Measurements from ENCODE around the gene CFAP206. TPM values are rescaled to one million over a fixed set of nuclear protein-coding genes. Genes with fewer than 3 reads are reported as not detected.

The CFAP206 gene
- total and polyA plus RNA-seq, 2 experiments from 2014 or later, result not detected

DNA sequence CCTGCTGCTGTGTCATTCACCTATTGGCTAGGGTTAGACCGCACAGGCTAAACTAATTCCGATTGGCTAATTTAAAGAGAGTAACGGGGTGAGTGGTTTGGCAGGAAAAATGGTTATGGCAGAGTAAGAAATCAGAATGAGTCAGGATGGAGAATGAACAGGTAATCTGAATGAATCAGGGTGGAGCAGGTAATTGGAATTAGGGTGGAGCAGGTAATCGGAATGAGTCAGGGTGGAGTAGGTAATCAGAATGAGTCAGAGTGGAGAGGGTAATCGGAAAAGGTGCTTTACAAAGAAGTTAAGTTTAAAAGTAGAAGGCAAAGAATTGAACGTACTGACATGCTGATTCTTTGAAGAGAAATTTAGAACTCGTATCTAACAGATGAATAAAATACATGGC is 76.7 kb downstream of the CFAP206 start:
- peaks cover 16% of the 10 kb centered on the region for H3K4me1 Mint-ChIP-seq
- Histone ChIP-seq H3K27ac (ENCODE audit: low read depth) (no peak overlapping the region), H3K79me2 (replicated peaks; ENCODE audit: insufficient read depth) (no peaks in the 10 kb centered on the region), H3K4me2 (no peak overlapping the region), H3F3A (replicated peaks; ENCODE audit: low read depth) (no peaks in the 10 kb centered on the region), H4K20me1 (replicated peaks; ENCODE audit: insufficient read depth) (no peaks in the 10 kb centered on the region), H3K4me3 (no peak overlapping the region), H2AFZ (no peak overlapping the region), H3K4me1 (ENCODE audit: insufficient read depth) (no peaks in the 10 kb centered on the region), H3K9me2 (ENCODE audit: insufficient read depth) (no peaks in the 10 kb centered on the region), H3K27me3 (ENCODE audit: insufficient read depth) (no peaks in the 10 kb centered on the region), H3K36me3 (ENCODE audit: insufficient read depth) (no peaks in the 10 kb centered on the region)
- TF ChIP-seq, protein P1, sequence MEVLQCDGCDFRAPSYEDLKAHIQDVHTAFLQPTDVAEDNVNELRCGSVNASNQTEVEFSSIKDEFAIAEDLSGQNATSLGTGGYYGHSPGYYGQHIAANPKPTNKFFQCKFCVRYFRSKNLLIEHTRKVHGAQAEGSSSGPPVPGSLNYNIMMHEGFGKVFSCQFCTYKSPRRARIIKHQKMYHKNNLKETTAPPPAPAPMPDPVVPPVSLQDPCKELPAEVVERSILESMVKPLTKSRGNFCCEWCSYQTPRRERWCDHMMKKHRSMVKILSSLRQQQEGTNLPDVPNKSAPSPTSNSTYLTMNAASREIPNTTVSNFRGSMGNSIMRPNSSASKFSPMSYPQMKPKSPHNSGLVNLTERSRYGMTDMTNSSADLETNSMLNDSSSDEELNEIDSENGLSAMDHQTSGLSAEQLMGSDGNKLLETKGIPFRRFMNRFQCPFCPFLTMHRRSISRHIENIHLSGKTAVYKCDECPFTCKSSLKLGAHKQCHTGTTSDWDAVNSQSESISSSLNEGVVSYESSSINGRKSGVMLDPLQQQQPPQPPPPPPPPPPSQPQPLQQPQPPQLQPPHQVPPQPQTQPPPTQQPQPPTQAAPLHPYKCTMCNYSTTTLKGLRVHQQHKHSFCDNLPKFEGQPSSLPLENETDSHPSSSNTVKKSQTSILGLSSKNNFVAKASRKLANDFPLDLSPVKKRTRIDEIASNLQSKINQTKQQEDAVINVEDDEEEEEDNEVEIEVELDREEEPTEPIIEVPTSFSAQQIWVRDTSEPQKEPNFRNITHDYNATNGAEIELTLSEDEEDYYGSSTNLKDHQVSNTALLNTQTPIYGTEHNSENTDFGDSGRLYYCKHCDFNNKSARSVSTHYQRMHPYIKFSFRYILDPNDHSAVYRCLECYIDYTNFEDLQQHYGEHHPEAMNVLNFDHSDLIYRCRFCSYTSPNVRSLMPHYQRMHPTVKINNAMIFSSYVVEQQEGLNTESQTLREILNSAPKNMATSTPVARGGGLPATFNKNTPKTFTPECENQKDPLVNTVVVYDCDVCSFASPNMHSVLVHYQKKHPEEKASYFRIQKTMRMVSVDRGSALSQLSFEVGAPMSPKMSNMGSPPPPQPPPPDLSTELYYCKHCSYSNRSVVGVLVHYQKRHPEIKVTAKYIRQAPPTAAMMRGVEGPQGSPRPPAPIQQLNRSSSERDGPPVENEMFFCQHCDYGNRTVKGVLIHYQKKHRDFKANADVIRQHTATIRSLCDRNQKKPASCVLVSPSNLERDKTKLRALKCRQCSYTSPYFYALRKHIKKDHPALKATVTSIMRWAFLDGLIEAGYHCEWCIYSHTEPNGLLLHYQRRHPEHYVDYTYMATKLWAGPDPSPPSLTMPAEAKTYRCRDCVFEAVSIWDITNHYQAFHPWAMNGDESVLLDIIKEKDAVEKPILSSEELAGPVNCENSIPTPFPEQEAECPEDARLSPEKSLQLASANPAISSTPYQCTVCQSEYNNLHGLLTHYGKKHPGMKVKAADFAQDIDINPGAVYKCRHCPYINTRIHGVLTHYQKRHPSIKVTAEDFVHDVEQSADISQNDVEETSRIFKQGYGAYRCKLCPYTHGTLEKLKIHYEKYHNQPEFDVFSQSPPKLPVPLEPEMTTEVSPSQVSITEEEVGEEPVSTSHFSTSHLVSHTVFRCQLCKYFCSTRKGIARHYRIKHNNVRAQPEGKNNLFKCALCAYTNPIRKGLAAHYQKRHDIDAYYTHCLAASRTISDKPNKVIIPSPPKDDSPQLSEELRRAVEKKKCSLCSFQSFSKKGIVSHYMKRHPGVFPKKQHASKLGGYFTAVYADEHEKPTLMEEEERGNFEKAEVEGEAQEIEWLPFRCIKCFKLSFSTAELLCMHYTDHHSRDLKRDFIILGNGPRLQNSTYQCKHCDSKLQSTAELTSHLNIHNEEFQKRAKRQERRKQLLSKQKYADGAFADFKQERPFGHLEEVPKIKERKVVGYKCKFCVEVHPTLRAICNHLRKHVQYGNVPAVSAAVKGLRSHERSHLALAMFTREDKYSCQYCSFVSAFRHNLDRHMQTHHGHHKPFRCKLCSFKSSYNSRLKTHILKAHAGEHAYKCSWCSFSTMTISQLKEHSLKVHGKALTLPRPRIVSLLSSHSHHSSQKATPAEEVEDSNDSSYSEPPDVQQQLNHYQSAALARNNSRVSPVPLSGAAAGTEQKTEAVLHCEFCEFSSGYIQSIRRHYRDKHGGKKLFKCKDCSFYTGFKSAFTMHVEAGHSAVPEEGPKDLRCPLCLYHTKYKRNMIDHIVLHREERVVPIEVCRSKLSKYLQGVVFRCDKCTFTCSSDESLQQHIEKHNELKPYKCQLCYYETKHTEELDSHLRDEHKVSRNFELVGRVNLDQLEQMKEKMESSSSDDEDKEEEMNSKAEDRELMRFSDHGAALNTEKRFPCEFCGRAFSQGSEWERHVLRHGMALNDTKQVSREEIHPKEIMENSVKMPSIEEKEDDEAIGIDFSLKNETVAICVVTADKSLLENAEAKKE (CRISPR knock-in tag; IDR thresholded peaks at IDR 0.05), result no peak
- TF ChIP-seq EZH2 (IDR thresholded peaks at IDR 0.05; ENCODE audit: low read depth, unreplicated experiment), result no peak
- TF ChIP-seq EZH2phosphoT487 (IDR thresholded peaks at IDR 0.05; ENCODE audit: unreplicated experiment), result no peak
- ATAC-seq (no peak), DNase-seq (ENCODE audit: low spot score) (no peak)
- peaks cover 14% of the 10 kb centered on the region for H3K9me3 Mint-ChIP-seq
- peaks cover 27% of the 10 kb centered on the region for H3K36me3 Mint-ChIP-seq (ENCODE audit: low read depth)
- no peaks in the 10 kb centered on the region for H3K27me3 Mint-ChIP-seq (ENCODE audit: insufficient read depth, low read depth, poor library complexity)
- no peak overlapping the region for H3K27ac Mint-ChIP-seq
- no peak overlapping the region for H3K4me3 Mint-ChIP-seq

DNA sequence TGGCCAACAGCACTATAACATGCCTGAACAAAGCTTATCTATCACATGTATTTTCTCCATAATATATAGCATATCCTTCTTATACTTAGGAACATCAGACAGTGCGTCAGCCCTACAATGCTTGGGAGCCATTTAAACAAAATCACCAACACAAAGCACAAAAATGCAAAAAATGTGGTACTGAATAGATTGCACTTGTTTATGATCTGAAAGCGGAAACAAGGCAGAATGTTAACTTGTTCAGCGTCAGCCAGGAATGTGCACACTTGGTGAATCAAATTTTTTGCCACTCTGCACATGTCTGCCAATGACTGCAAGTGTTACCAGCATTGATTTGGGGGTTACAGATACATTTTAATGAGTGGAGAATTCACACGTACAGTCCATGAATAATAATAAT is 79.8 kb downstream of the CFAP206 start:
- Histone ChIP-seq H3K27me3 (ENCODE audit: insufficient read depth) (no peaks in the 10 kb centered on the region), H3F3A (replicated peaks; ENCODE audit: low read depth) (no peaks in the 10 kb centered on the region), H3K4me2 (no peak overlapping the region), H4K20me1 (replicated peaks; ENCODE audit: insufficient read depth) (no peaks in the 10 kb centered on the region), H3K4me1 (ENCODE audit: insufficient read depth) (no peaks in the 10 kb centered on the region), H3K36me3 (ENCODE audit: insufficient read depth) (no peaks in the 10 kb centered on the region), H3K4me3 (no peak overlapping the region), H3K27ac (ENCODE audit: low read depth) (no peak overlapping the region), H2AFZ (no peak overlapping the region), H3K9me2 (ENCODE audit: insufficient read depth) (no peaks in the 10 kb centered on the region), H3K79me2 (replicated peaks; ENCODE audit: insufficient read depth) (no peaks in the 10 kb centered on the region)
- H3K4me1 Mint-ChIP-seq, result peaks cover 16% of the 10 kb centered on the region
- no peak overlapping the region for H3K4me3 Mint-ChIP-seq
- no peaks in the 10 kb centered on the region for H3K27me3 Mint-ChIP-seq (ENCODE audit: insufficient read depth, low read depth, poor library complexity)
- H3K9me3 Mint-ChIP-seq, result peaks cover 14% of the 10 kb centered on the region
- ATAC-seq (no peak), DNase-seq (ENCODE audit: low spot score) (no peak)
- no peak overlapping the region for H3K27ac Mint-ChIP-seq
- H3K36me3 Mint-ChIP-seq (ENCODE audit: low read depth), result peaks cover 25% of the 10 kb centered on the region
- TF ChIP-seq, protein P2, sequence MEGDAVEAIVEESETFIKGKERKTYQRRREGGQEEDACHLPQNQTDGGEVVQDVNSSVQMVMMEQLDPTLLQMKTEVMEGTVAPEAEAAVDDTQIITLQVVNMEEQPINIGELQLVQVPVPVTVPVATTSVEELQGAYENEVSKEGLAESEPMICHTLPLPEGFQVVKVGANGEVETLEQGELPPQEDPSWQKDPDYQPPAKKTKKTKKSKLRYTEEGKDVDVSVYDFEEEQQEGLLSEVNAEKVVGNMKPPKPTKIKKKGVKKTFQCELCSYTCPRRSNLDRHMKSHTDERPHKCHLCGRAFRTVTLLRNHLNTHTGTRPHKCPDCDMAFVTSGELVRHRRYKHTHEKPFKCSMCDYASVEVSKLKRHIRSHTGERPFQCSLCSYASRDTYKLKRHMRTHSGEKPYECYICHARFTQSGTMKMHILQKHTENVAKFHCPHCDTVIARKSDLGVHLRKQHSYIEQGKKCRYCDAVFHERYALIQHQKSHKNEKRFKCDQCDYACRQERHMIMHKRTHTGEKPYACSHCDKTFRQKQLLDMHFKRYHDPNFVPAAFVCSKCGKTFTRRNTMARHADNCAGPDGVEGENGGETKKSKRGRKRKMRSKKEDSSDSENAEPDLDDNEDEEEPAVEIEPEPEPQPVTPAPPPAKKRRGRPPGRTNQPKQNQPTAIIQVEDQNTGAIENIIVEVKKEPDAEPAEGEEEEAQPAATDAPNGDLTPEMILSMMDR (conservative IDR thresholded peaks at IDR 0.05; ENCODE audit: low read depth in 2 of 2), result no peak
- no peak for TF ChIP-seq STAT1 (IDR thresholded peaks at IDR 0.05; ENCODE audit: unreplicated experiment)
- no peak for TF ChIP-seq NANOG (IDR thresholded peaks at IDR 0.05; ENCODE audit: borderline replicate concordance)
- TF ChIP-seq POLR2AphosphoS5 (IDR thresholded peaks at IDR 0.05; ENCODE audit: low read depth), result no peak
- no peak for TF ChIP-seq CREB1 (CRISPR knock-in tag; IDR thresholded peaks at IDR 0.05; ENCODE audit: low read depth)
